A673 (cell line): Measurements from ENCODE around the gene TRABD2A. TPM values are rescaled to one million over a fixed set of nuclear protein-coding genes. Genes with fewer than 3 reads are reported as not detected.
"Not testable (repeated sequence)": the region's sequence is repeated elsewhere in the genome, so short reads cannot be mapped to it uniquely, and the experiment has no call there.

Experiments
- BruUV-seq: library from RNA; stranded (reverse); fragments of 400-500 nt; replicated peaks from 2 replicates; lab custom pipeline; 2021; lab: Mats Ljungman, UMichigan
- CTCF ChIA-PET: fragments of 300-600 bp; sonication (Branson Sonifier 250); formaldehyde crosslinking; loops from one replicate; lab custom pipeline; 2022; ENCODE audit warnings: antibody characterized with exemption; lab: Charles Lee
- POLR2A ChIA-PET: fragments of 300-600 bp; sonication (Branson Sonifier 250); formaldehyde crosslinking; loops from one replicate; lab custom pipeline; 2022; ENCODE audit warnings: antibody characterized with exemption; ENCODE audit not compliant: low non-redundant PET; lab: Charles Lee
- DNase-seq: peaks from one replicate; pipeline ENCODE4 v3.0.0-alpha.2; 2015; ENCODE audit warnings: low spot score
- H3K27ac ChIP-seq: fragments of 200-600 bp; sonication (generic); 2 replicates; pipeline ENCODE4 v1.5.1; 2016; ENCODE audit warnings: mixed run types, low read depth, mild to moderate bottlenecking, mixed read lengths, antibody characterized with exemption, low read length; ENCODE audit not compliant: poor library complexity, severe bottlenecking
- H3K27me3 ChIP-seq: fragments of 200-600 bp; sonication (generic); replicated peaks from 2 replicates; pipeline ENCODE4 v1.6.1; 2017; ENCODE audit warnings: mixed run types, low read depth, mild to moderate bottlenecking, mixed read lengths, antibody characterized with exemption, low read length; ENCODE audit not compliant: insufficient read depth, poor library complexity
- H3K36me3 ChIP-seq: fragments of 200-600 bp; sonication (generic); 2 replicates; pipeline ENCODE4 v1.6.1; 2016; ENCODE audit warnings: mixed run types, mild to moderate bottlenecking, mixed read lengths, antibody characterized with exemption, low read length; ENCODE audit not compliant: insufficient read depth, poor library complexity, severe bottlenecking
- H3K4me1 ChIP-seq: fragments of 200-600 bp; sonication (generic); 2 replicates; pipeline ENCODE4 v1.6.1; 2017; ENCODE audit warnings: mixed run types, mild to moderate bottlenecking, mixed read lengths, antibody characterized with exemption, low read length; ENCODE audit not compliant: insufficient read depth, poor library complexity, severe bottlenecking
- H3K4me3 ChIP-seq: fragments of 200-600 bp; sonication (generic); 2 replicates; pipeline ENCODE4 v1.5.1; 2016; ENCODE audit warnings: low read depth, mixed run types, mild to moderate bottlenecking, mixed read lengths, low read length; ENCODE audit not compliant: poor library complexity, severe bottlenecking
- H3K9me3 ChIP-seq: fragments of 200-600 bp; sonication (generic); 2 replicates; pipeline ENCODE4 v1.6.1; 2016; ENCODE audit warnings: mixed run types, low read depth, mild to moderate bottlenecking, mixed read lengths, antibody characterized with exemption, low read length; ENCODE audit not compliant: poor library complexity, severe bottlenecking
- CTCF ChIP-seq: fragments of 300-800, 200-600 bp; sonication (generic); conservative IDR thresholded peaks from 2 replicates; pipeline ENCODE4 v1.5.1; 2017; ENCODE audit warnings: low read depth, mild to moderate bottlenecking, antibody characterized with exemption, low read length, moderate library complexity, mixed read lengths
- EZH2 ChIP-seq: fragments of 200-600 bp; sonication (generic); IDR thresholded peaks from 2 replicates; pipeline ENCODE4 v1.6.1; 2017; ENCODE audit warnings: borderline replicate concordance, low read depth, mild to moderate bottlenecking, mixed read lengths, antibody characterized with exemption, low read length; ENCODE audit not compliant: poor library complexity, severe bottlenecking
- intact Hi-C: fragments of 100-400 bp; cut with micrococcal nuclease; formaldehyde crosslinking; loops from one replicate; pipeline ENCODE4 v1.10.0; 2022; ENCODE audit not compliant: unreplicated experiment
- total RNA-seq: library from RNA; stranded (reverse); gene quantifications from 2 replicates; pipeline ENCODE4 v1.2.3, GENCODE V29; 2021

The TRABD2A gene
- total RNA-seq, 1 experiment from 2014 or later: 0.67 TPM

- intact Hi-C loops: no loop called here
- no peak for DNase-seq
- H3K27ac ChIP-seq: no peak overlapping the region
These were observed 4.5 kb downstream of the TRABD2A start for GRCh38 chr2:84876369-84876768.

GRCh38 chr2:84875619-84876018 lies 5.3 kb downstream of the TRABD2A start:
- DNase-seq, BruUV-seq, H3K27ac ChIP-seq, intact Hi-C loops, H3K4me1 ChIP-seq, H3K4me3 ChIP-seq, POLR2A ChIA-PET, H3K9me3 ChIP-seq, H3K36me3 ChIP-seq, CTCF ChIA-PET: not testable (repeated sequence)
- H3K27me3 ChIP-seq: peaks cover 58% of the 10 kb centered on the region

More at GRCh38 chr2:84876369-84876768, 4.5 kb downstream of the TRABD2A start:
- TF ChIP-seq CTCF (no peak), EZH2 (no peak)
- POLR2A ChIA-PET: no interaction called here
- Histone ChIP-seq H3K9me3 (no peaks in the 10 kb centered on the region), H3K36me3 (no peaks in the 10 kb centered on the region), H3K4me1 (peaks cover 13% of the 10 kb centered on the region), H3K27me3 (peaks cover 61% of the 10 kb centered on the region), H3K4me3 (no peak overlapping the region)
- CTCF ChIA-PET: no interaction called here
- BruUV-seq: no TSS peak

GRCh38 chr2:84875213-84875560 lies 5.7 kb downstream of the TRABD2A start:
- no peak overlapping the region for H3K27ac ChIP-seq
- H3K4me1 ChIP-seq: peaks cover 2% of the 10 kb centered on the region
- no TSS peak for BruUV-seq
- intact Hi-C loops: no loop called here
- no peaks in the 10 kb centered on the region for H3K9me3 ChIP-seq
- H3K36me3 ChIP-seq: no peaks in the 10 kb centered on the region
- ChIA-PET CTCF (no interaction called here), POLR2A (no interaction called here)
- no peak for TF ChIP-seq EZH2
- no peak for TF ChIP-seq CTCF
- H3K27me3 ChIP-seq: peaks cover 54% of the 10 kb centered on the region
- H3K4me3 ChIP-seq: no peak overlapping the region
- no peak for DNase-seq

- no peak for DNase-seq
- no peaks in the 10 kb centered on the region for H3K9me3 ChIP-seq
- H3K27me3 ChIP-seq: peaks cover 48% of the 10 kb centered on the region
- no peak overlapping the region for H3K4me3 ChIP-seq
- TF ChIP-seq EZH2: no peak
- TF ChIP-seq CTCF: no peak
- intact Hi-C loops: no loop called here
- no peaks in the 10 kb centered on the region for H3K36me3 ChIP-seq
- no peaks in the 10 kb centered on the region for H3K4me1 ChIP-seq
- H3K27ac ChIP-seq: no peak overlapping the region
- ChIA-PET POLR2A (no interaction called here), CTCF (no interaction called here)
- BruUV-seq: no TSS peak
These were observed 6.3 kb downstream of the TRABD2A start for GRCh38 chr2:84874381-84875212.
